MCF 10A (cell line): Measurements from ENCODE around the gene ZNF14. TPM values are rescaled to one million over a fixed set of nuclear protein-coding genes. Genes with fewer than 3 reads are reported as not detected.
"Not testable (repeated sequence)": the region's sequence is repeated elsewhere in the genome, so short reads cannot be mapped to it uniquely, and the experiment has no call there.

ENCODE experiments used
- BruUV-seq: library from RNA; stranded (reverse); fragments of 400-500 nt; replicated peaks from 2 replicates; lab custom pipeline; 2021; lab: Mats Ljungman, UMichigan
- CTCF ChIA-PET: fragments of 300-600 bp; sonication (Branson Sonifier 250); formaldehyde crosslinking; extraction: SDS; loops from one replicate; lab custom pipeline; 2021; ENCODE audit warnings: antibody characterized with exemption, inconsistent platforms; lab: Yijun Ruan, JAX
- POLR2A ChIA-PET: fragments of 300-600, 350-650 bp; sonication (Branson Sonifier 250); formaldehyde crosslinking; extraction: SDS; loops from one replicate; lab custom pipeline; 2020; ENCODE audit warnings: antibody characterized with exemption, inconsistent platforms; lab: Yijun Ruan, JAX
- DNase-seq: peaks from one replicate; pipeline ENCODE4 v3.0.0-alpha.2; 2018; ENCODE audit not compliant: unreplicated experiment
- H3K27ac Mint-ChIP-seq: one replicate; pipeline ENCODE4 v1.8.0; 2022; ENCODE audit warnings: mild to moderate bottlenecking, low read depth, mixed read lengths; ENCODE audit not compliant: unreplicated experiment
- H3K27me3 Mint-ChIP-seq: one replicate; pipeline ENCODE4 v1.8.0; 2022; ENCODE audit warnings: mixed read lengths; ENCODE audit not compliant: insufficient read depth, unreplicated experiment
- H3K36me3 Mint-ChIP-seq: one replicate; pipeline ENCODE4 v1.8.0; 2022; ENCODE audit warnings: mild to moderate bottlenecking, moderate library complexity, mixed read lengths; ENCODE audit not compliant: insufficient read depth, unreplicated experiment
- H3K4me1 Mint-ChIP-seq: one replicate; pipeline ENCODE4 v1.8.0; 2022; ENCODE audit warnings: mixed read lengths; ENCODE audit not compliant: insufficient read depth, unreplicated experiment
- H3K4me3 Mint-ChIP-seq: one replicate; pipeline ENCODE4 v1.8.0; 2022; ENCODE audit warnings: mild to moderate bottlenecking, moderate library complexity, mixed read lengths; ENCODE audit not compliant: unreplicated experiment
- H3K9me3 Mint-ChIP-seq: one replicate; pipeline ENCODE4 v1.8.0; 2022; ENCODE audit warnings: mixed read lengths; ENCODE audit not compliant: unreplicated experiment
- intact Hi-C: fragments of 100-400 bp; cut with micrococcal nuclease; formaldehyde crosslinking; loops from 2 replicates; pipeline ENCODE4 v1.14.1; 2022
- total RNA-seq: library from RNA; stranded (reverse); gene quantifications from 2 replicates; pipeline ENCODE4 v1.2.3, GENCODE V29; 2022
- TF ChIP-seq, protein P1 (sequence below): fragments of 200-600 bp; IDR thresholded peaks from one replicate; pipeline ENCODE4 v1.8.0; 2022; ENCODE audit warnings: antibody characterized with exemption, mild to moderate bottlenecking; ENCODE audit not compliant: unreplicated experiment

Gene ZNF14
- total RNA-seq, 1 experiment from 2014 or later: 3.5 TPM

DNA sequence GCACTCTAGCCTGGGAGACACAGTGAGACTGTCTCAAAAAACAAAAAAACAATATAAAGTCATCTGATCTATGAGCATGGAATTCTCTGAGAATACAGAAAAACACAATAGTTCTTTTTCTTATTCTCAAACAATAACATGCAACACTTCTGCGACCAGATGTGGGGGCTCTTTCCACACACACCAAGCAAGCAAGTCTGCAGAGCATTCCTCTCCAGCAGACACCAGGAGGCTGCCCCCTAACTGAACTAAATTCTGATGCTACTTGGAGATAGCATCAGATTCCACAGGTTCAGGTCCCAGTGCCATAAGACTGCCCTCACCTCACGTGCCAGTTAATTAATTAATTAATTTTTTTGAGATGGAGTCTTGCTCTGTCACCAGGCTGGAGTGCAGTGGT lies 36.5 kb downstream of the ZNF14 start:
- H3K4me3 Mint-ChIP-seq: no peak overlapping the region
- H3K36me3 Mint-ChIP-seq: no peaks in the 10 kb centered on the region
- TF ChIP-seq, protein P1, sequence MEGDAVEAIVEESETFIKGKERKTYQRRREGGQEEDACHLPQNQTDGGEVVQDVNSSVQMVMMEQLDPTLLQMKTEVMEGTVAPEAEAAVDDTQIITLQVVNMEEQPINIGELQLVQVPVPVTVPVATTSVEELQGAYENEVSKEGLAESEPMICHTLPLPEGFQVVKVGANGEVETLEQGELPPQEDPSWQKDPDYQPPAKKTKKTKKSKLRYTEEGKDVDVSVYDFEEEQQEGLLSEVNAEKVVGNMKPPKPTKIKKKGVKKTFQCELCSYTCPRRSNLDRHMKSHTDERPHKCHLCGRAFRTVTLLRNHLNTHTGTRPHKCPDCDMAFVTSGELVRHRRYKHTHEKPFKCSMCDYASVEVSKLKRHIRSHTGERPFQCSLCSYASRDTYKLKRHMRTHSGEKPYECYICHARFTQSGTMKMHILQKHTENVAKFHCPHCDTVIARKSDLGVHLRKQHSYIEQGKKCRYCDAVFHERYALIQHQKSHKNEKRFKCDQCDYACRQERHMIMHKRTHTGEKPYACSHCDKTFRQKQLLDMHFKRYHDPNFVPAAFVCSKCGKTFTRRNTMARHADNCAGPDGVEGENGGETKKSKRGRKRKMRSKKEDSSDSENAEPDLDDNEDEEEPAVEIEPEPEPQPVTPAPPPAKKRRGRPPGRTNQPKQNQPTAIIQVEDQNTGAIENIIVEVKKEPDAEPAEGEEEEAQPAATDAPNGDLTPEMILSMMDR: no peak
- CTCF ChIA-PET: no interaction called here
- H3K9me3 Mint-ChIP-seq: no peaks in the 10 kb centered on the region
- POLR2A ChIA-PET: no interaction called here
- no TSS peak for BruUV-seq
- no peak for DNase-seq
- no peak overlapping the region for H3K27ac Mint-ChIP-seq
- no peaks in the 10 kb centered on the region for H3K27me3 Mint-ChIP-seq
- H3K4me1 Mint-ChIP-seq: no peaks in the 10 kb centered on the region
- intact Hi-C loops: no loop called here

DNA sequence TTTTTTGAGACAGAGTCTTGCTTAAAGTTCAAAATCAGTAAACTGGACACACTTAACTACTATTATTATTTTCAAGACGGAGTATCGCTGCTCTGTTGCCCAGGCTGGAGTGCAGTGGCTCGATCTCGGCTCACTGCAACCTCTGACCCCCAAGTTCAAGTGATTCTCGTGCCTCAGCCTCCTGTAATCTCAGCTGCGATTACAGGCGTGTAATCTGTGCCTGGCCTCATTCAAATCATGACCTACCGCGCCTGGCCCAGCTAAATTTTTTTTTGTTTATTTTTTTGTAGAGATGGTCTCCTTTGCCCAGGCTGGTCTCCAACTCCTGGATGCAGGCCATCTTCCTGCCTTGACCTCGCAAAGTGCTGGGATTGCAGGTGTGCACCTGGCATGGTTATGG lies 41.2 kb downstream of the ZNF14 start:
- Mint-ChIP-seq H3K4me3 (no peak overlapping the region), H3K9me3 (no peaks in the 10 kb centered on the region), H3K36me3 (no peaks in the 10 kb centered on the region), H3K4me1 (no peaks in the 10 kb centered on the region), H3K27ac (no peak overlapping the region), H3K27me3 (no peaks in the 10 kb centered on the region)
- POLR2A ChIA-PET: no interaction called here
- no TSS peak for BruUV-seq
- intact Hi-C loops: no loop called here
- TF ChIP-seq, protein P1: no peak
- CTCF ChIA-PET: no interaction called here
- DNase-seq: no peak

DNA sequence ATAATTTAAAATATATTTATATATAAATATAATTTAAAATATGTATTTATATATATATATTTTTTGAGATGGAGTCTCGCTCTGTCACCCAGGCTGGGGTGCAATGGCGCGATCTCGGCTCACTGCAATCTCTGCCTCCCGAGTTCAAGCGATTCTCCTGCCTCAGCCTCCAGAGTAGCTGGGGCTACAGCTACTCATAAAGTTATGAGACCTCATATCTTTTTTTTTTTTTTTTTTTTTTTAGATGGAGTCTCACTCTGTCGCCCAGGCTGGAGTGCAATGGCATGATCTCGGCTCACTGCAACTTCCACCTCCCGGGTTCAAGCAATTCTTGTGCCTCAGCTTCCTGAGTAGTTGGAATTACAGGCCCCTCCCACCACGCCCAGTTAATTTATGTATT lies 43.9 kb downstream of the ZNF14 start:
- POLR2A ChIA-PET, H3K27ac Mint-ChIP-seq, H3K27me3 Mint-ChIP-seq, DNase-seq, H3K4me3 Mint-ChIP-seq, BruUV-seq, intact Hi-C loops, H3K4me1 Mint-ChIP-seq, H3K9me3 Mint-ChIP-seq, H3K36me3 Mint-ChIP-seq: not testable (repeated sequence)
- CTCF ChIA-PET: interaction anchor here (0.5 kb wide), 1 partner anchor 46 kb away, joined by 3 read pairs; no protein-coding TSS in a partner anchor

DNA sequence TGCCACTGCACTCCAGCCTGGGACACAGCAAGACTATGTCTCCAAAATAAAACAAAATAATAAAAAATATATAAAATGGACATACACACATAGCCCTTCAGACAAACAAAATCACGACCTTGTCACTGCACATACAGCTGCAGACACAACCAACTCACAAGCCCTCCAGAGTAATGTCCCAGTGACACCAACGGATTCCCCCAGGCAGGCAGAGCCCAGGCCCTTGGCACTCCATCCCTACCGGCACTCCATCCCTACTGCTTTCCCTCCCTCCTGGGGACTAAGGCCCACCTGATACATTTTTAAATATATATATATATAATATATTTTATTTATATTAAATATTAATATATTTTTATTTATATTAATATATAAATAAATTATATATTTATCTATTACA lies 45.8 kb downstream of the ZNF14 start:
- H3K36me3 Mint-ChIP-seq: no peaks in the 10 kb centered on the region
- TF ChIP-seq, protein P1: no peak
- ChIA-PET CTCF (no interaction called here), POLR2A (no interaction called here)
- H3K27me3 Mint-ChIP-seq: no peaks in the 10 kb centered on the region
- BruUV-seq: no TSS peak
- intact Hi-C loops: no loop called here
- H3K4me1 Mint-ChIP-seq: no peaks in the 10 kb centered on the region
- H3K27ac Mint-ChIP-seq: no peak overlapping the region
- H3K9me3 Mint-ChIP-seq: peaks cover 20% of the 10 kb centered on the region
- H3K4me3 Mint-ChIP-seq: no peak overlapping the region
- DNase-seq: no peak

DNA sequence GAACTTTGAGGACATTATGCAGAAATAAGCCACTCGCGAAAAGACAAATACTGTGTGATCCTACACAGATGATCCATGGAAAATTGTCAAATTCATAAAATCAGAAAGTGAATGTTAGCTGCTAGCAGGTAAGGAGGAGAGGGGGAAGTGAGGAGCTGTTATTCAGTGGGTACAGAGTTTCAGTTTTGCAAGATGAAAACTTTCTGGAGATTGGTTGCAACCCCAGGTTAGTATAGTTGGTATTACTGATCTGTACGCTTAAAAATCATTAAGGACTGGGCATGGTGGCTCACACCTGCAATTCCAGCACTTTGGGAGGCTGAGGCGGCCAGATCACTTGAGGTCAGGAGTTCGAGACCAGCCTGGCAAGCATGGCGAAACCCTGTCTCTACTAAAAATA lies 46.3 kb downstream of the ZNF14 start:
- BruUV-seq: no TSS peak
- Mint-ChIP-seq H3K36me3 (no peaks in the 10 kb centered on the region), H3K27me3 (no peaks in the 10 kb centered on the region), H3K9me3 (peaks cover 20% of the 10 kb centered on the region), H3K4me1 (no peaks in the 10 kb centered on the region), H3K4me3 (no peak overlapping the region), H3K27ac (no peak overlapping the region)
- ChIA-PET POLR2A (no interaction called here), CTCF (no interaction called here)
- intact Hi-C loops: no loop called here
- DNase-seq: no peak
- TF ChIP-seq, protein P1: no peak

DNA sequence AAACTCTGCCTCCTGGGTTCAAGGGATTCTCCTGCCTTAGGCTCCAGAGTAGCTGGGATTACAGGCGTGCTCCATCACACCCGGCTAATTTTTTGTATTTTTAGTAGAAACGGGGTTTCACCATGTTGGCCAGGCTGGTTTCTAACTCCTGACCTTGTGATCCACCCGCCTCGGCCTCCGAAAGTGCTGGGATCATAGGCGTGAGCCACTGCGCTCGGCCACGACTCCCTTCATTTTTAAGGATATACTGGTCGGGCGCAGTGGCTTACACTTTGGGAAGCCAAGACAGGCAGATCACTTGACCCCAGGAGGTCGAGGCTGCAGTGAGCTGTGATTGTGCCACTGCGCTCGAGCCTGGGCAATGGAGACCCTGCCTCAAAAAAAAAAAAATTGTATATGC lies 46.8 kb downstream of the ZNF14 start:
- BruUV-seq, H3K4me3 Mint-ChIP-seq, H3K27me3 Mint-ChIP-seq, POLR2A ChIA-PET, intact Hi-C loops, CTCF ChIA-PET, DNase-seq, H3K36me3 Mint-ChIP-seq, H3K27ac Mint-ChIP-seq, H3K4me1 Mint-ChIP-seq: not testable (repeated sequence)
- peaks cover 20% of the 10 kb centered on the region for H3K9me3 Mint-ChIP-seq
